ENCODE data around the gene CCDC90B. TPM values are rescaled to one million over a fixed set of nuclear protein-coding genes. Genes with fewer than 3 reads are reported as not detected.

The CCDC90B gene
- total and polyA plus RNA-seq, 2 of the 13 experiments (the other 11 are each of a cell fraction or from before 2014, with no cell fraction given), result 17.1 to 46.1 TPM

DNA sequence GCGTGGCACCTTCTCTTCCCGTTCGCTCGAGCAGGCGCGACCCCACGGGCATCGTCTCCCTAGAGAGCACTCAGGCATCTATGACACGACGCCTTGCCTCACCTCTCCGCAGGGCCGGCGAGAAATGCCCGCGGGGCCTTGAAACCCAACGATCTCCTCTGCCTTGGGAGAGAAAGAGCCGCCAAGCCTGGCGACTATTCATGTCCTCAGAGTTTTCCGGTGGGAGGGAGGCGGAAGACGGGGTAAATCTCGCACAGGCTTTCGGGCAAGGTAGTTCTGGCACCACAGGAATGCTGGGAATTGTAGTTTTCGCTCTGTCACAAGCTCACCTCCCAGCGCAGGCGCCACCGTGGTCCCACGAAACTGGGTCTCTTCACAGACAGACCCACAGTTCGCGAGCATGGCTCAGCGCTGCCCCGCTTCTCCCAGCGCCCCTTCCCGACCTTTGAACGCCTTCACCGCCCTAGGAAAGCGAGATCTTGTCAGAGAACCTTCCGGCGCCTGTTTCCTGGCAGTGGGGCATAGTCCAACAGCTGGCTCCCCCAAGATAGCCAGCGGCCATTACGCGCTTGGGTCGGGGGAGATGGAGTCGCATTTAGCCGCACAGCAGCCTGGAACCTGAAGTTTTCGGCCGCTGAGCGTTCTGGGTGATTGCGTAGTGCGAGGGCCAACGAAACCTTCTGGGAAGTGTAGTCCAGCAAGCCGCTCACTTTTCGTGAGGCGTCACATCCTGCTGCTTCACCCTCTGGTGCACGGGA is at the start of gene CCDC90B (continued):
- TF ChIP-seq ZNF775 (CRISPR knock-in tag; IDR thresholded peaks at IDR 0.05; ENCODE audit: borderline replicate concordance), result no peak
- peak; percentile 95 for TF ChIP-seq GABPB1 (CRISPR knock-in tag; IDR thresholded peaks at IDR 0.05)
- no peak for TF ChIP-seq ZNF333 (CRISPR knock-in tag; IDR thresholded peaks at IDR 0.05; ENCODE audit: borderline replicate concordance)
- TF ChIP-seq NFAT5 (CRISPR knock-in tag; IDR thresholded peaks at IDR 0.05), result 0 out of 2 replicates have a peak, but pooled peaks have one; percentile 60
- TF ChIP-seq ZNF235 (CRISPR knock-in tag; IDR thresholded peaks at IDR 0.05; ENCODE audit: borderline replicate concordance), result 0 out of 2 replicates have a peak, but pooled peaks have one; percentile 16
- TF ChIP-seq ZNF546 (CRISPR knock-in tag; conservative IDR thresholded peaks at IDR 0.05), result no peak
- no peak for TF ChIP-seq CBX2 (IDR thresholded peaks at IDR 0.05; ENCODE audit: low read depth, low read length)
- TF ChIP-seq CBX2 (CRISPR knock-in tag; IDR thresholded peaks at IDR 0.05; ENCODE audit: low read depth), result 0 out of 2 replicates have a peak, but pooled peaks have one; percentile 62
- peak; percentile 73; the same call in 1 of the 2 replicates for TF ChIP-seq ZNF746 (CRISPR knock-in tag; IDR thresholded peaks at IDR 0.05)
- peak; percentile 83; the same call in 1 of the 2 replicates for TF ChIP-seq KDM5A (IDR thresholded peaks at IDR 0.05; ENCODE audit: borderline replicate concordance, low read length)
- TF ChIP-seq, protein P1, sequence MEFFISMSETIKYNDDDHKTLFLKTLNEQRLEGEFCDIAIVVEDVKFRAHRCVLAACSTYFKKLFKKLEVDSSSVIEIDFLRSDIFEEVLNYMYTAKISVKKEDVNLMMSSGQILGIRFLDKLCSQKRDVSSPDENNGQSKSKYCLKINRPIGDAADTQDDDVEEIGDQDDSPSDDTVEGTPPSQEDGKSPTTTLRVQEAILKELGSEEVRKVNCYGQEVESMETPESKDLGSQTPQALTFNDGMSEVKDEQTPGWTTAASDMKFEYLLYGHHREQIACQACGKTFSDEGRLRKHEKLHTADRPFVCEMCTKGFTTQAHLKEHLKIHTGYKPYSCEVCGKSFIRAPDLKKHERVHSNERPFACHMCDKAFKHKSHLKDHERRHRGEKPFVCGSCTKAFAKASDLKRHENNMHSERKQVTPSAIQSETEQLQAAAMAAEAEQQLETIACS (CRISPR knock-in tag; IDR thresholded peaks at IDR 0.05), result 0 out of 2 replicates have a peak, but pooled peaks have one; percentile 9
- TF ChIP-seq, protein P2, sequence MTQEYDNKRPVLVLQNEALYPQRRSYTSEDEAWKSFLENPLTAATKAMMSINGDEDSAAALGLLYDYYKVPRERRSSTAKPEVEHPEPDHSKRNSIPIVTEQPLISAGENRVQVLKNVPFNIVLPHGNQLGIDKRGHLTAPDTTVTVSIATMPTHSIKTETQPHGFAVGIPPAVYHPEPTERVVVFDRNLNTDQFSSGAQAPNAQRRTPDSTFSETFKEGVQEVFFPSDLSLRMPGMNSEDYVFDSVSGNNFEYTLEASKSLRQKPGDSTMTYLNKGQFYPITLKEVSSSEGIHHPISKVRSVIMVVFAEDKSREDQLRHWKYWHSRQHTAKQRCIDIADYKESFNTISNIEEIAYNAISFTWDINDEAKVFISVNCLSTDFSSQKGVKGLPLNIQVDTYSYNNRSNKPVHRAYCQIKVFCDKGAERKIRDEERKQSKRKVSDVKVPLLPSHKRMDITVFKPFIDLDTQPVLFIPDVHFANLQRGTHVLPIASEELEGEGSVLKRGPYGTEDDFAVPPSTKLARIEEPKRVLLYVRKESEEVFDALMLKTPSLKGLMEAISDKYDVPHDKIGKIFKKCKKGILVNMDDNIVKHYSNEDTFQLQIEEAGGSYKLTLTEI (CRISPR knock-in tag; conservative IDR thresholded peaks at IDR 0.05), result no peak
- no peak for TF ChIP-seq ZNF468 (CRISPR knock-in tag; IDR thresholded peaks at IDR 0.05)
- no peak for TF ChIP-seq SKIL (CRISPR knock-in tag; IDR thresholded peaks at IDR 0.05; ENCODE audit: borderline replicate concordance)
- peak; percentile 22; the same call in 1 of the 2 replicates for TF ChIP-seq BRCA1 (CRISPR knock-in tag; IDR thresholded peaks at IDR 0.05)
- no peak for TF ChIP-seq TOE1 (CRISPR knock-in tag; IDR thresholded peaks at IDR 0.05)

All from HepG2 (cell line).